HG03159 (cell line): ENCODE results near the gene WASF3.
"Not testable (repeated sequence)": the region's sequence is repeated elsewhere in the genome, so short reads cannot be mapped to it uniquely, and the experiment has no call there.

ENCODE experiments used
- ATAC-seq: cut with Tn5 transposase; IDR thresholded peaks from one replicate; pipeline ENCODE4 v1.9.1; 2021; ENCODE audit warnings: mild to moderate bottlenecking, moderate library complexity; ENCODE audit not compliant: unreplicated experiment

WASF3 gene

DNA sequence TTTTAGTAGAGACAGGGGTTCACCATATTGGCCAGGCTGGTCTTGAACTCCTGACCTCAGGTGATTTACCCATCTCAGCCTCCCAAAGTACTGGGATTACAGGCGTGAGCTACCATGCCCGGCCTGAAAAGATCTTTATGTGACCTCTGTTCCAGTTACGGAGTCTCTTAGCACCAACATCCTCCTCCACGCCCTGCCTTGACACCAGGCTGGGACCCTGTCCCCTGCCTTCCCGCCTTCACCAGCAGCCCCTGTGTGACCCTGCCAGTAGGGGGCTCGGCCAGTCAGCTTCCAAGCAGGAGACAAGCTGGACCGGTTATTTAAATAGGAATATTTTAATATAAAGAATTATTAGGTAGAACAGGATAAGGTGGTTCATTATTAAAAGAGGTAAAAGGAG is 148.9 kb downstream of the WASF3 start:
- ATAC-seq = no peak

DNA sequence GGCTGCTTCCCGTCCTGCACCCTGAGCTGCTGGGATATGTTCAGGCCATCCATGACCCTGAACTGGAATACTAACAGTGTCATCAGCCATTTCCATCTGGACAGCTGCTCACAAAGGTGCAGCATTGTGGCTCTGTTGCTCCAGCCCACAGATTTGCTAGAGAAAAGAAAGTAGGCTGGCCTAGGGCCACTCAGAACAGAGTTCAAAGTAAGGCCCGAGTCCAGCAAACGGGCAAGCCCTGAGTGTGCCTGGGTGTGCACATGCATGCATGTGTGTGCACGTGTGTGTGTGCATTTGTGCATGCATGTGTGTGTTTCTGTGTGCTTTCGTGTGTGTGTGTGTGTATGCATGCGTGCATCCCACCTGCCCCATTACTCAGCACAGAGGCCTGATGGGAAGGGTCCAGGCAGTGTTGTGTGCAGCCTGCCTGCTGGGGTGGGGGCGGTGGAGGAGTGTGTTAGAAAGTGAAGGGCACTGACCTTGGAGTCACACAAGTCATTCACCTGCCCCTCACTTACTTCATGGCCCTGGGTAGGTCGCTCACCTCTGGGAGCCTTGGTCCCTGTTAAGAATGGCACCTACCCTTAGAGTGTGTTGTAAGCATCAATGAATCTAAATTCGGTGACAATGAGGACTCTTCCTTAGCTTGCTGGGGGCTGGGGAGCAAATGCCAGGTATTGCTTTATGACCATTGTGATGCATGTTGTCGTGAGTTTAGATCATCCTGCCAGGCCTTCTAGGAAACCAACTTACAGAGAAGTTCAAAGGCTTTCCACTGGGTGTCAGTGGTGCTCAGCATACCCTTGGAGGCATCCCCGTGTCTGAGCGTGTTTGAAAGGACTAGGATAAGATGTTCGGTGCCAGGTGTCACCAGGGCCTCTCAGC is 149.9 kb downstream of the WASF3 start:
- no peak for ATAC-seq

DNA sequence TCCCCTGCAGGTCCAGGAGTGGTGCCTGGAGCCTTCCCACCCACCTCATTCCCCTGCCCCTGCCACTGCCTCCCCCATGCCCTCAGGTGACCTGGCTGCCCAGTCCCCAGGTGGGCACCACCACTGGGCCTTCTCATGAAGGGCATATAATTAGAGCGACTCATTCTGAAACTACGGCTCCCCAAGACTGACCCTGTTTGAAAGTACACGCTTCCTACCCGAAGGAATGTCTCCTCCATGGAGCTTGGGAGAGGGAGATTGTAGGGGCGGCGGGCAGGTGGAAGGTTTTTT is 150.5 kb downstream of the WASF3 start:
- ATAC-seq = no peak

DNA sequence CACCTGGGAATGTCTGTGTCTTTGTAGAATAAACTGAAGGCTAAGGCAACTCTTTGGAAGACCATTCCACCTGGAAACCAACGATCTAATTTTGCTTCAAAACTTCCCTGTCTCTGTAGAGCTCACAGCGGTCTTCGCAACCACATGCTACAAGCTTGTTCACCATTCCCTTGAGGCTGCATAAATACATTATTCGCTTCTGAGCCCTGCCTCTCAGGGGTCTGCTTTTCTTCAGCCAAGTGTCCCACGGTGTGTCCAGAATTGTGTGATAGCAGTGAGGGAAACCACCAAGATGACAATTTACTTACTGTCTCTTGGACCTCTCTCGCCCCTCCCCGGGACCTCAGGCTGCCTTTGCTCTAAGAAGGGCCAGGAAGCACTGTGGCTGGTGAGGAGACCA is 152.0 kb downstream of the WASF3 start:
- no peak for ATAC-seq

DNA sequence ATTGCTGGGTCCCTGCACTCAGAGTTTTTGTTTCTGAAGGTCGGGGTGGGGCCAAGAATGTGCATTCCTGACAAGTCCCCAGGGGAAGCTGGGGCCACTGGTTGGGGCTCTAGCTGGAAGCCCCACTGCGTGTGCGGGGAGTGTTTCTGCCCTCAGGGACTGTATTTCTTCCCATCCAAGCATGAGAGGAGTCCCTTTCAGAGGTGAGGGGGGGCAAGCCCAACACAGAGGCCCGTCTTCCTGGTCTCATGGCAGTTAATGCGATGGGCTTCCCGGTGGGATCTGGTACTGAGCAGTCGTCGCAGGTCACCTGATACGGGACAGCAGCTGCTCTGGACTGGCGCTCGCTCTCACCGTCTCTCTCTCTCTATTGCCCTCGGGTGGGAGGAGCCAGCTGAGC is 152.7 kb downstream of the WASF3 start:
- ATAC-seq = no peak

DNA sequence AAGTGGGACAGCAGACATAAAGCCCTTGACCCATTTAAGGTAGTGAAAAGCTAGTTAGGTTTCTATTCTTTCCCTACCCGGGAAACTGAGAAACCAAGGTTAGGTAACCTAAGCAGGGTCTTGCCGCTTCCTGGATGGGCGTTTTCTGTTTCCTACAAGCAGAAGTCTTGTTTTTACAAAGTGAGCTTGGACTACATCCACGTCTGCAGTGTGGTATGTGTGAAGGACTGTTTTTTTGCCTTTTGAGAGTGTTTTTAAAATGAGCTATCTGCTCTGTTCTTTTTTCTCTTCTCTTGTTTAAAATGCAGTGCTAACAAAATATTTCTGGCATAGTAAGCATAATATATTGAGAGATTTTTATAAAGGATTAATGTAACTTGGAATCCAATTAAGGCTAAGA is 153.7 kb downstream of the WASF3 start:
- ATAC-seq = no peak

DNA sequence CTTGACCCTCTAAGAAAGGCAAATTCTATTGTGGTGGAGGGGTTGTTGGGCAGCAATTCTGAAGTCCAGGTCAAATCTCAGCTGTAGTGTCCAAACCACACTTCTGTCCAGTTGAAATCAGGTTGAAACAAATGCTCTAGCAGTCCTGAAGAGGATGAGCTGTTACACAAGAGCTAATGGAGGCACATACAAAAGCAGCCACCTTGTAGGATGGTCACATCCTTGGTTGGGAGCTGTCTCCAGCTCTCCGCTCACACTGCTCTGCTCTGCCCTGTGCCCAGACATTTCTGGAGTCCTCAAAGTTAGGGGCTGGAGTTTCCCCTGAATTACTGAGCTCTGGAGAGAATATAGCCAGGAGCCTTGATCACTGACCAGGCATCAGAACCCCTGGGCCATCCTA is 155.9 kb downstream of the WASF3 start:
- ATAC-seq = no peak

DNA sequence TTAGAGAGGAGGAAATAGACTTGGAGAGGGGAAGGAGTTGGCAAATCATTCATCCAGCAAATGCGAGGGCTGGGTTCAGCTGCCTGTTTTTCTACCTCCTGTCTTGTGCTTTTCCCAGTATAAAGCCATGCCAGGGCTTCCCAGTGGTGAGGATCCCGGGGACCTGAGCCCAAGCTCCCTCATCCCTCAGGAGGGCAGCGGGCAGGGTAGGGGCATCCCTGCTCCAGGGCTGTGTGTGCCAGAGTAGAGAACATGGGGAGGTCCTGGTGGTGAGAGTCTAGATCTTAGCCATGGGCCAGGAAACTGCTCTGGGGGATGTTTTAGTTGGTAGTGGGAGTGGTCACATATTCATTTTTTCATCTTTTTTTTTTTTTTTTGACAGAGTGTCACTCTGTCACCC is 159.5 kb downstream of the WASF3 start:
- ATAC-seq = no peak

DNA sequence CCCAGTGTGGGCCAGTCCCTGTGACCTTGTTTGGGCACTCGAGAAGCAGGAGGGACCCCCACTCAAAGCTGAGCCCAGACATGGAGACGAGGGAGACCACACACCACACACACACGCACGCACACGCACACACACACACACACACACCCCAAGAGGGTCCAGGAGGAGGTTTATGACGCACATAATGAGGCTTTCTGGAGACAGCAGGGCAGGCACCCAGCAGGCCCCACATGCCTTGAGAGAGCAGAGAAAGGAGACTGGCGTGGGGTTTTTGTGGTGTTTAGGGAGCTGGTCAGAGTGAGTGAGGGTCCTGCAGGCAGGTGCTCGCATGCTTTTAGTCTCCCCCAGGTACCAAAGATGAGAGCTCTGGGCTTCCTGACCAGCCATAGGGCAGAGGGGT is 160.7 kb downstream of the WASF3 start:
- no peak for ATAC-seq

DNA sequence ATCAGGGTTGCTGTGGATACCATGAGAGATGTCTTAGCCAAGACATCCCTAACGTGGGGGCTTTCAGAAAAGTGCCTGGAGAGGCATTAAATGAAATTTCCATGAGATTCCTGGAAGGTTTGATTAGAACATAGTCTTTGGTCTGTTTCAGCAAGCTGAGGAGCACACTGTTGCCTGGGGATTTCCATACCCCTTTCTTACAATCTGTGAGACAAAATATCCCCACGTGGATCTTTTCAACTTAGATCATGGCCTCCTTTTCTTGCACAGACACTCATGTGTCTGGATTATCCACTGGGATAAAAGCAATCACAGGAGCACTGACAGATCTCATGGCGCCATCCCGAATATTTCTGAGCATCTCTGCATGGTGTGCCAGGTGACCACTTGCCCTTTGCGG is 161.4 kb downstream of the WASF3 start:
- ATAC-seq = no peak

DNA sequence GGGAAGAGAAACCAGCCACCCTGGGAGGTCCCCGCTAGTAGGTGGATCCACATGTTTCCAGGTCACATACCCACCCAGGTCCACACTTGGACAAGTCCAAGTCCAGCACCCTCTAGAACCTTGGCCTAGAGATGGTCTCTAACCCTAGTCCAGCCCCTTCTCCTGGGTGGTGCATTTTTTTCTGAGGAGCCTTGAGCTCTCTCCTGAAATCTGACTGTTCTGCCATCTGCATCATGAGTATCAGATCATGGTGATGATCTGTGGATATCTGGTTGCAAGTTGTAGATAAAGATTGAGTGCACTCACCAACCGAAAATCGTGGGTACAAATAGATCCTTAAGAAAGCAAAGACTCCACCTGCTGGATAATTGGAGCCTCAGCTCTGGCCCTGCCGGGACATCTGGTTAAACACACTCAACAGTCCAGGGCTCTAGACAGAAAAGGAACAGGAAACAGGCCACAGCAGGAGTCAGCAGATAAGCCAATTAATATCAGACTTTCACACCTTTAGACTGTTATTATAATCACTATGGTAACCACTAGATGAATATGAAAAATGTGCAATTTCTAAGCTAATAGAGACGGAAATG is 162.0 kb downstream of the WASF3 start:
- ATAC-seq = no peak

DNA sequence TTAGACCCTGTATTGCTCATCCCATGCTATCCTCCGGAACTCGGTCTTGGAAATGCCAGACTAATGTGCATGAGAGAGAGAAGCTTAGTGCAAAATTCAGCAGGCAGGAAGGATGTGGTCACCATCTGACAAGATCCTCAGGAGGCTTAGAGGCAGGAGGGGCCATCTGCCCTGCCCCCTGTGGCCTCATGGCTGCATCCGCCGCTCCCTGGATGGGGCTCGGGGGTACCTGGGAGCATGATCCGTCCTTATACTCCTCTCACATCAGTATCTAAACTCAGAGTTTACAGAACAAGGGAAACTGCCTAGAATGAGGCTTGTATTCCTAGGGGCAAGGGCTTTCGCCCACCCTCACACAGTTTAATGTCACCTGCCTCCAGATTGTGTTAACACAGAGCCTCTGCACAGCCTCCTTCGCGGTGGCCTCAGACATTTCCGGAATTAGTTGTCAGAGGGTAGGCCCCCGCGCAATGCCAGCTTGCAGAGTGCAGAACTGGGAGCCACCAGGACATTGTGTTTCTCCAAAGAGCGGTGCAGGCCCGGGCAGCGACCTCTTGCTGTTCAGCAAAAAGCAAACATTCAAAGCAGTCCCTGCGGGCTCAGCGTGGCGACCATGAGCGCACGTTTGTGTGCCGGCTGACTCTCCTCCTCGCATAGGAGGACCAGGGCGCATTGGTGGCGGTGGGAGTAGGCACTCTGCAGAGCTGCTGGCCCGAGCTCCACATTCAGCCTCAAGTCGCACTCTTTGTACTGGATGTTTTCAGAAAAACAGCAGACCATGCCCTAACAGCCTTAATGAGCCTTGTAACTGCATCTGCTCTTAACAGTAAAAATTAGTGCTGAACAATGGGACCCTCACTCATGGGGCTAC is 164.0 kb downstream of the WASF3 start:
- ATAC-seq = no peak

DNA sequence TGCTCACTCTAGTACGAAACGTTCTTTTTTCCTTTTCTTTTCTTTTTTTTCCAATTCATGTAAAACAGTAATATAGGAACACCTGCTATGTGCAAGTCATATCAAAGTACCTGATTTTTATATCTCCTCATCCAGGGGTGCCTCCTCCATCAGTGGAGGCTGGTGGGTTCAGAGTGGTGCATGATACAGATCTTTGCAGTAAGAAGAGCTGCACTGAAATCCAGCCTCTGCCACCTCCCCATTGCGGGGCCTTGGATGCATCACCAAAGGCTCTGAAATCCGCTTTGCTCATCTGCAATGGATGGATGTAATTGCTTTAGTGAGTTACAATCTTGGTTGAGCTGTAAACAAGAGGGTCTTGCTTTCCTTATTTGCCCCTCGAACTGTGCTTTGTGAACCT is 164.8 kb downstream of the WASF3 start:
- no peak for ATAC-seq

DNA sequence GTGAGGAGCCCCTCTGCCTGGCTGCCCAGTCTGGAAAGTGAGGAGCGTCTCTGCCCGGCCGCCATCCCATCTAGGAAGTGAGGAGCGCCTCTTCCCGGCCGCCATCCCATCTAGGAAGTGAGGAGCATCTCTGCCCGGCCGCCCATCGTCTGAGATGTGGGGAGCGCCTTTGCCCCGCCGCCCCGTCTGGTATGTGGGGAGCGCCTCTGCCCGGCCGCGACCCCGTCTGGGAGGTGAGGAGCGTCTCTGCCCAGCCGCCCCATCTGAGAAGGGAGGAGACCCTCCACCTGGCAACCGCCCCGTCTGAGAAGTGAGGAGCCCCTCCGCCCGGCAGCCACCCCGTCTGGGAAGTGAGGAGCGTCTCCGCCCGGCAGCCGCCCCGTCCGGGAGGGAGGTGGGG is 166.1 kb downstream of the WASF3 start:
- not testable (repeated sequence) for ATAC-seq

DNA sequence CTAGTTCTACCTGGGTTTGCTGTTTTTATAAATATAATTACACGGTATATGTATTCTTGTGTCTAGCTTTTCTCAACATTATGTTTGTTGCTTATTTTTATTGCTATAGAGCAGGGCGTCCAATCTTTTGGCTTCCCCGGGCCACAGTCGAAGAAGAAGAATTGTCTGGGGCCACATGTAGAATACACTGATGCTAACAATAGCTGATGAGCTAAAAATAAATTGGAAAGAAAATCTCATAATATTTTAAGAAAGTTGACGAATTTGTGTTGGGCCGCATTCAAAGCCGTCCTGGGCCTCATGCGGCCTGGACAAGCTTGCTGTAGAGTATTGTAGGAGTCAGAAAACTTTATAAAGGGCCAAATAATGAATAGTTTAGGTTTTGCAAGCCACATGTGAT is 169.2 kb downstream of the WASF3 start:
- ATAC-seq = no peak

DNA sequence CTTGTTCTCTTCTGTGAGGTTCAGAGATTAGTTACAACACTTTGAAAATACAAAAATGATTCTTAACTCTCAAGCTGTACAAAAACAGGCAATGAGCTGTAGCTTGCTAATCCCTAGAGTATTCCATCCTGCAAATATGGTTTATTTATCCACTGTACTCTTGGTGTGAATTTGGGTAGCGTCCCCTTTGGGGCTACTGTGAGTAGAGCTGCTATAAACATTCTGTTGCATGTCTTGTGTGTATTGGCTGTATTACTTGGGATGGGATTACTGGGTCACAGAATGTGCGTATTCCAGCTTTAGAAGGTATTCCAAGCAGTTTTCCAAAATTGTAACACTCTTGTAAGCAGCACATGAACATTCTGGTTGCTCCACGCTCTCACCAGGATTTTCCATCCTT is 169.6 kb downstream of the WASF3 start:
- ATAC-seq = no peak

DNA sequence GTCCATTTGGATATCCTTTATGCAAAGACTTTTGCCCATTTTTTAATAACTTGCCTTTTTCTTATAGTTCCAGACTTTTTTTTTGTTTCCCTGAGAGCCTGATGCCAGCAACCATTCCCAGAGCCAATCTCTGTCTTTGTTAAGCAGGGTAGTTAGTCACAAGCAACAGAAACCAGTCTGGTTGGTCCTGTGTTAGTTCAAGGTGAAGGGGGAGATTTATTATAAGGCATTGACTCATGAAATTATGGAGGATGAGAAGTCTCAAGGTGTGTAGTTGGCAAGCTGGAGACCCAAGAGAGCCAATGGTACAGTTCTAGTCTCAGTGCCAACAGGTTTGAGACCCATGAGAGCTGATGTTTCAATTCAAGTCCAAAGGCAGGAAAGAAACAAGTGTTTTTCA is 170.2 kb downstream of the WASF3 start:
- ATAC-seq = no peak

DNA sequence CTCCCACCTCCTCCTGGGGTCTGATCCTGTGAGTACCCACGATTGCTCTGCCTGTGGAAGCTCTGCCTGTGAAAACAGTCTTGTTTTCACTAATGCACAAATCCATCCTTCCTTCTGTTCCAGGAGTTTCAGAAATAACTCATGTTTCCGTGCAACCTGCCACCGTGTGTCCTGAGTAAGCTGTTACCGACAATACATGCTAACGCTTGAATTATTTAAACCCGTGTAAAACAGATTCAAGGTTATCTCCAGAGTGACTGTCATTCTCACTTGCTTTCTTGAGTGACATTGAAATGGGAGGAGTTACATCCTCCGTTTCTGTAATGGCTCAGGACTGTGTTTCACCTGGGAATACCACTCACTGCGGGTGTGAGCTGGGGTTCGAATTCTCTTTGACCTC is 178.2 kb downstream of the WASF3 start:
- ATAC-seq = no peak
